PC-3 (cell line): ENCODE data around the gene DUSP19.

ENCODE experiments used
- EZH2 ChIP-seq: fragments of 300-600 bp; sonication (generic); IDR thresholded peaks from one replicate; pipeline ENCODE4 v1.6.1; 2017; ENCODE audit warnings: antibody characterized with exemption, mild to moderate bottlenecking, low read length; ENCODE audit not compliant: unreplicated experiment
- EZH2phosphoT487 ChIP-seq: fragments of 300-600 bp; sonication (generic); IDR thresholded peaks from 2 replicates; pipeline ENCODE4 v1.6.1; 2018; ENCODE audit warnings: mild to moderate bottlenecking, antibody characterized with exemption, low read length, borderline replicate concordance
- TF ChIP-seq, protein P1 (sequence below): fragments of 300-600 bp; sonication (generic); conservative IDR thresholded peaks from 2 replicates; pipeline ENCODE4 v1.5.1; 2017; ENCODE audit warnings: antibody characterized with exemption, low read depth, mild to moderate bottlenecking, low read length

DNA sequence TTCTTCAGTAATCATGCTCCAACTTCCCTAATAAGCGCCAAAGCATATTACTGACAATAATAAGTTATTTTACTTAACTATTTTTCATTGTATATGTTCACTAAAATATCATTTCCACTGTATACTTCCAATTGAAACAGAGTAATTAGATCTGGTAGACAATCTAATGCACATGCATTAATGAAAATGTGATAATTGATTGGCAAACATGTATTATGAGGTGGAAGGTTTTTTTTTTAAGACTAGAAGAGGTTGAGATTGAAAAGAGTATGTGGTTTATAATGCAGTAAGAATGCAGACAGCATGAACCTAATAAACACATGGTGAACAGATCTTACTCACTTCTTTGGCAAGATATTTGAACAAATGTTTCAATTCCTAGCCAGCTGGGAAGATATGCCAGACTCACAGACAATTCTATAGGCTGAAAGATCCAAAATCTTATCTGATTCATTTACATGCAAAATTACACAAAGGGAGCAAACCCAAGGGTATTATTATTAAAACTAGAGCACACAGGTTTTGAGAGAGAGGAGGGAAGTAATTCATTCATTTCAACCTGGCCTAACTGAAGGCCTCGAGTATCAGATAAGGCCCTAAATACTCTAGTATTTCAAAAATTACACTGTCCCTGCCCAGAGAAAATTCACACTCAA, 43.1 kb upstream of the DUSP19 start:
- TF ChIP-seq, protein P1, sequence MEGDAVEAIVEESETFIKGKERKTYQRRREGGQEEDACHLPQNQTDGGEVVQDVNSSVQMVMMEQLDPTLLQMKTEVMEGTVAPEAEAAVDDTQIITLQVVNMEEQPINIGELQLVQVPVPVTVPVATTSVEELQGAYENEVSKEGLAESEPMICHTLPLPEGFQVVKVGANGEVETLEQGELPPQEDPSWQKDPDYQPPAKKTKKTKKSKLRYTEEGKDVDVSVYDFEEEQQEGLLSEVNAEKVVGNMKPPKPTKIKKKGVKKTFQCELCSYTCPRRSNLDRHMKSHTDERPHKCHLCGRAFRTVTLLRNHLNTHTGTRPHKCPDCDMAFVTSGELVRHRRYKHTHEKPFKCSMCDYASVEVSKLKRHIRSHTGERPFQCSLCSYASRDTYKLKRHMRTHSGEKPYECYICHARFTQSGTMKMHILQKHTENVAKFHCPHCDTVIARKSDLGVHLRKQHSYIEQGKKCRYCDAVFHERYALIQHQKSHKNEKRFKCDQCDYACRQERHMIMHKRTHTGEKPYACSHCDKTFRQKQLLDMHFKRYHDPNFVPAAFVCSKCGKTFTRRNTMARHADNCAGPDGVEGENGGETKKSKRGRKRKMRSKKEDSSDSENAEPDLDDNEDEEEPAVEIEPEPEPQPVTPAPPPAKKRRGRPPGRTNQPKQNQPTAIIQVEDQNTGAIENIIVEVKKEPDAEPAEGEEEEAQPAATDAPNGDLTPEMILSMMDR: no peak
- TF ChIP-seq EZH2phosphoT487 (no peak), EZH2 (no peak)
